Measurements from ENCODE around the gene MTMR10. TPM values are rescaled to one million over a fixed set of nuclear protein-coding genes. Genes with fewer than 3 reads are reported as not detected.

The MTMR10 gene
- total and polyA plus RNA-seq, 2 donors, result 14.4 to 46.1 TPM

GRCh38 chr15:30962079-30962478 lies 29.3 kb downstream of the MTMR10 start:
- no peak overlapping the region for H3K4me3 ChIP-seq (ENCODE audit: low read depth, low read length)
- no peak for DNase-seq (ENCODE audit: extremely low spot score)
- no peak overlapping the region for H3K27ac ChIP-seq (ENCODE audit: low read depth)
- H3K36me3 ChIP-seq (ENCODE audit: insufficient read depth), result peaks cover 4% of the 10 kb centered on the region
- H3K4me1 ChIP-seq (ENCODE audit: insufficient read depth), result no peaks in the 10 kb centered on the region

- Histone ChIP-seq H3K36me3 (ENCODE audit: insufficient read depth) (peaks cover 2% of the 10 kb centered on the region), H3K4me3 (ENCODE audit: low read depth, low read length) (no peak overlapping the region), H3K27ac (ENCODE audit: low read depth) (no peak overlapping the region), H3K4me1 (ENCODE audit: insufficient read depth) (no peaks in the 10 kb centered on the region)
- 92% methylated on average over 5 of the region's 5 CpGs for WGBS
- no peak for DNase-seq (ENCODE audit: extremely low spot score)
These were observed 33.2 kb downstream of the MTMR10 start for GRCh38 chr15:30958219-30958618.

DNA sequence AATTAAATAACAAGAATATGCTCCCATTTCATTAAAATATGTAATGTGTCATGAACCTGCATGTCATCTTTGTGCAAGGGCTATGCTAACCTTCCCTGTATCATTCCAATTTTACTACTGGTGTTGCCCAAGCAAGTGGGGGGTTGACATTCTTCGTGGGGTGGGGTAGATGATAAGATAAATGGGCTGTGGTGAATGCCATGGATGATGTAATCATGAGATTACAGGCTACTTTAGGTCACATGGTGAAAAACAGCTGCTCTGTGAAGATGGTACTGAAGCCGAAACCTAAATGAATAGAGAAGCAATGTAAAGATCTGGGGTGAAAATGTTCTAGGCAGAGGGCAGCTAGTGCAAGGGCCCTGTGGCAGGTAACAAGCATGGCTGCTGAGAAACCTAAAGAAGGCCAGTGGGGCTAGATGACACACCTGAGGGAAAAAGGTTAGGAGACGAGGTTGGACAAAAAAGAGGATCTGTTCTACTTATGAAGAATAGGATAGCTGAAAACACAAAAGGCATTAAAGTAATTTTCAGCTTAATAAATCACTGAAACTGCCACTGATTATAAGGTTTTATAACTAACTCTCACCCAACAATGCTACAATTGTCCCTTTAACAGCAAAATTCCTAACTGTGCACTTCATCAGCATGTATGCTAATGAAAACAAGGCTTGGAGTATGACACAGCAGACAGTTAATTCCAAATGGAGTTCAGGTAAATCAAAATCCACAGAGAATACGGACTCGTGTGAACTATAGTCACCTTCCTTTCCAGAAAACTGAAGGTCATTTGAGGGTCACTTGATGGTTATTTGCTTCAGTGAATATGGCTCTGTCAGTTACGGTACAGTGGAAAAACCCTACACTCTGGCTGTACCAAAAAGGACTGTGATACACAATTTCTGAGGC lies 35.0 kb downstream of the MTMR10 start:
- no peak for DNase-seq (ENCODE audit: extremely low spot score)
- no peak overlapping the region for H3K4me3 ChIP-seq (ENCODE audit: low read depth, low read length)
- H3K36me3 ChIP-seq (ENCODE audit: insufficient read depth), result peaks cover 7% of the 10 kb centered on the region
- H3K4me1 ChIP-seq (ENCODE audit: insufficient read depth), result no peaks in the 10 kb centered on the region
- H3K27ac ChIP-seq (ENCODE audit: low read depth), result no peak overlapping the region
- WGBS, result 86% methylated on average over 6 of the region's 6 CpGs

DNA sequence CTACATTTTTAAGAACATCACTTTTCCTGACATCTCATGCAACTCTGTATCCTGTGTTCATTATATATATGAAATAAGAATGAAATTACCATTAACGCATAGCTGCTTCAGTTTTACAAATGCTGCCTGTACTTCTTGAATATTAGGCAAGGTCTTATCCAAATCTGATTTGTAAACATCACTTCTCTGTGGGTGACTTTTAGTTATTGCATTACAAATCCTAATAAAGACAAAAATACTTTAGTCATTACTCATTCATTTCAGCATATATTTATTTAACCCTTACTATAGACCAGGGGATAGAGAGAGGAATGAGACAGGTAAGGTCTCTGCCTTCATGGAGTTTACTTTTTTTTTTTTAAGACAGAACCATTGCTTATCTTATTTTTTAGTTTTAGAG lies 36.8 kb downstream of the MTMR10 start:
- no peak overlapping the region for H3K4me3 ChIP-seq (ENCODE audit: low read depth, low read length)
- no peak for DNase-seq (ENCODE audit: extremely low spot score)
- no peaks in the 10 kb centered on the region for H3K4me1 ChIP-seq (ENCODE audit: insufficient read depth)
- H3K36me3 ChIP-seq (ENCODE audit: insufficient read depth), result peaks cover 13% of the 10 kb centered on the region
- H3K27ac ChIP-seq (ENCODE audit: low read depth), result no peak overlapping the region
- WGBS, result 81% methylated on average over 1 of the region's 1 CpG

GRCh38 chr15:30953731-30954378 lies 37.6 kb downstream of the MTMR10 start:
- WGBS, result 76% methylated on average over 7 of the region's 7 CpGs
- no peak for DNase-seq (ENCODE audit: extremely low spot score)
- H3K27ac ChIP-seq (ENCODE audit: low read depth), result no peak overlapping the region
- peaks cover 14% of the 10 kb centered on the region for H3K36me3 ChIP-seq (ENCODE audit: insufficient read depth)
- no peak overlapping the region for H3K4me3 ChIP-seq (ENCODE audit: low read depth, low read length)
- H3K4me1 ChIP-seq (ENCODE audit: insufficient read depth), result no peaks in the 10 kb centered on the region

- WGBS, result 94% methylated on average over 7 of the region's 7 CpGs
- Histone ChIP-seq H3K36me3 (ENCODE audit: insufficient read depth) (peaks cover 13% of the 10 kb centered on the region), H3K4me1 (ENCODE audit: insufficient read depth) (no peaks in the 10 kb centered on the region), H3K27ac (ENCODE audit: low read depth) (no peak overlapping the region), H3K4me3 (ENCODE audit: low read depth, low read length) (no peak overlapping the region)
- DNase-seq (ENCODE audit: extremely low spot score), result no peak
These were observed 38.2 kb downstream of the MTMR10 start for GRCh38 chr15:30953183-30953582.

GRCh38 chr15:30943654-30944335 lies 47.6 kb downstream of the MTMR10 start:
- no peak overlapping the region for H3K27ac ChIP-seq (ENCODE audit: low read depth)
- no peak for DNase-seq (ENCODE audit: extremely low spot score)
- peaks cover 13% of the 10 kb centered on the region for H3K36me3 ChIP-seq (ENCODE audit: insufficient read depth)
- H3K4me3 ChIP-seq (ENCODE audit: low read depth, low read length), result no peak overlapping the region
- WGBS, result 89% methylated on average over 8 of the region's 8 CpGs
- no peaks in the 10 kb centered on the region for H3K4me1 ChIP-seq (ENCODE audit: insufficient read depth)

DNA sequence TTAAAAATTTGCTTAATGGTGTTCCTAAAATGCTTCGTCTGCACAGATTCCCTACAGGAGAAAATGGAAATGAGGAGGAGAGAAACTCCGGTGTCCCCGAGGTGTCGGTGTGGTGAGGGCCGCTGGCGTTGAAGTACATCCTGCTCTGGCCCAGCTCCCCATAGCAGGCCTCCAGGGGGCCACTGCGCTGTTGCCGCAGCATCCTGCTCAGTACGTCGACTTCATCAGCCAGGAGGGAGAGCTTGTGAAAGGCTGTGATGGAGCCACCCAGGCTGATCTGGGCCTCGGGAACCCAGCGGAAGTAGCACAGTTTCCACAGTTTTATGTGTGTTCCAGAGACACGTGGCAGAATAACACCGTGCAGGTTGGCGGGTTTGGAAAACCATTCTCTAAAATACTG lies 49.9 kb downstream of the MTMR10 start:
- WGBS, result 91% methylated on average over 15 of the region's 15 CpGs
- no peak for DNase-seq (ENCODE audit: extremely low spot score)
- H3K36me3 ChIP-seq (ENCODE audit: insufficient read depth), result peaks cover 13% of the 10 kb centered on the region

DNA sequence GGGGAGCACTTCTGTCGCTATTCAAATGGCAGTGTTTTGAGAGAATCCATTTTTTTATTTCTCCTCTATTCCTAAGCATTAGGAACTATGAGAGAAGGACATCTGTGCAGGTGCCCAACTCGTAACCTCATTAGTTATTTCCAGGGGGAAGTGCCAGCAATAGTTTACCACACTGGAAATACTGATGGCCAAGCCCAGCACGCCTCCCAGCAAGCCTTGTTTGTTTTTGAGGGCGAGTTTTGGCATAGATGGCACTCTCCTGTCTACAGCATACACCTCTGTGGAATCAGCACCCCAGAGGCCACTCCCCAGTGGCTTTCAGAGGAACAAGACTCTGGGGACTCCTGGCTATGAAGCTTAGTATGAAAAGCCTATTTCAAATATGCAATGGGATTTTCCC lies 51.1 kb downstream of the MTMR10 start:
- peaks cover 10% of the 10 kb centered on the region for H3K36me3 ChIP-seq (ENCODE audit: insufficient read depth)
- no peak for DNase-seq (ENCODE audit: extremely low spot score)
- 80% methylated on average over 4 of the region's 4 CpGs for WGBS

More for the DNA sequence above, 49.9 kb downstream of the MTMR10 start:
- no peak overlapping the region for H3K4me3 ChIP-seq (ENCODE audit: low read depth, low read length)
- no peaks in the 10 kb centered on the region for H3K4me1 ChIP-seq (ENCODE audit: insufficient read depth)
- no peak overlapping the region for H3K27ac ChIP-seq (ENCODE audit: low read depth)

GRCh38 chr15:30939161-30939560 lies 52.3 kb downstream of the MTMR10 start:
- H3K4me3 ChIP-seq (ENCODE audit: low read depth, low read length), result no peak overlapping the region

More for the DNA sequence above, 51.1 kb downstream of the MTMR10 start:
- Histone ChIP-seq H3K4me3 (ENCODE audit: low read depth, low read length) (no peak overlapping the region), H3K4me1 (ENCODE audit: insufficient read depth) (no peaks in the 10 kb centered on the region), H3K27ac (ENCODE audit: low read depth) (no peak overlapping the region)

GRCh38 chr15:30933293-30933692 lies 58.1 kb downstream of the MTMR10 start:
- Histone ChIP-seq H3K27ac (ENCODE audit: low read depth) (no peak overlapping the region), H3K4me1 (ENCODE audit: insufficient read depth) (no peaks in the 10 kb centered on the region), H3K4me3 (ENCODE audit: low read depth, low read length) (no peak overlapping the region), H3K36me3 (ENCODE audit: insufficient read depth) (peaks cover 3% of the 10 kb centered on the region)
- no peak for DNase-seq (ENCODE audit: extremely low spot score)

More at GRCh38 chr15:30939161-30939560, 52.3 kb downstream of the MTMR10 start:
- 93% methylated on average over 7 of the region's 7 CpGs for WGBS
- Histone ChIP-seq H3K27ac (ENCODE audit: low read depth) (no peak overlapping the region), H3K36me3 (ENCODE audit: insufficient read depth) (peaks cover 8% of the 10 kb centered on the region), H3K4me1 (ENCODE audit: insufficient read depth) (no peaks in the 10 kb centered on the region)
- no peak for DNase-seq (ENCODE audit: extremely low spot score)

- Histone ChIP-seq H3K4me1 (ENCODE audit: insufficient read depth) (no peaks in the 10 kb centered on the region), H3K4me3 (ENCODE audit: low read depth, low read length) (no peak overlapping the region), H3K27ac (ENCODE audit: low read depth) (no peak overlapping the region), H3K36me3 (ENCODE audit: insufficient read depth) (peaks cover 3% of the 10 kb centered on the region)
- 96% methylated on average over 8 of the region's 8 CpGs for WGBS
- DNase-seq (ENCODE audit: extremely low spot score), result no peak
These were observed 61.0 kb downstream of the MTMR10 start for GRCh38 chr15:30930422-30930821.

- H3K4me3 ChIP-seq (ENCODE audit: low read depth, low read length), result no peak overlapping the region
- DNase-seq (ENCODE audit: extremely low spot score), result no peak
- H3K27ac ChIP-seq (ENCODE audit: low read depth), result no peak overlapping the region
- peaks cover 3% of the 10 kb centered on the region for H3K36me3 ChIP-seq (ENCODE audit: insufficient read depth)
- no peaks in the 10 kb centered on the region for H3K4me1 ChIP-seq (ENCODE audit: insufficient read depth)
- 98% methylated on average over 4 of the region's 4 CpGs for WGBS
These were observed 61.4 kb downstream of the MTMR10 start for GRCh38 chr15:30929982-30930381.

Data from urinary bladder (tissue), 4 donors.